Gastroesophageal sphincter (tissue), 4 donors: ENCODE results near the gene CAMK1D. TPM values are rescaled to one million over a fixed set of nuclear protein-coding genes. Genes with fewer than 3 reads are reported as not detected.

Experiments used
- ATAC-seq: fragments of 150-250 bp; one replicate; pipeline ENCODE4 v1.9.1; 2016; ENCODE audit warnings: mild to moderate bottlenecking, moderate library complexity
- H3K27ac ChIP-seq, 4 donors: fragments of 200-600 bp; sonication (generic) in 3 of 4; 1 replicate in 3 of 4; 2 replicates in 1 of 4; pipeline ENCODE4 v1.5.1; 2016 to 2019
- H3K27me3 ChIP-seq: fragments of 200-600 bp; sonication (generic); one replicate; pipeline ENCODE4 v1.5.1; 2019
- H3K36me3 ChIP-seq, 2 donors: fragments of 200-600 bp; sonication (generic); one replicate each; pipeline ENCODE4 v1.5.1; 2019; ENCODE audit warnings: control low read depth in 1 of 2
- H3K4me1 ChIP-seq, 3 donors: fragments of 200-600 bp; sonication (generic); 1 replicate in 2 of 3; 2 replicates in 1 of 3; pipeline ENCODE4 v1.5.1; 2016 to 2019; ENCODE audit warnings: control low read depth in 2 of 3
- H3K4me3 ChIP-seq, 2 donors: fragments of 200-600 bp; sonication (generic); one replicate each; pipeline ENCODE4 v1.5.1; 2019; ENCODE audit warnings: mild to moderate bottlenecking in 1 of 2, moderate library complexity in 1 of 2
- H3K9me3 ChIP-seq, 3 donors: fragments of 200-600 bp; sonication (generic); one replicate each; pipeline ENCODE4 v1.5.1; 2017 to 2019; ENCODE audit warnings: control low read depth in 2 of 3
- CTCF ChIP-seq, 4 experiments: fragments of 200-600 bp in 2 of 4; fragments of 450-650 bp in 2 of 4; sonication (generic) in 1 of 4; IDR thresholded peaks; one replicate each; pipeline ENCODE4 v1.5.1; 2017 to 2019; ENCODE audit warnings: antibody characterized with exemption in 4 of 4, mild to moderate bottlenecking in 2 of 4, moderate library complexity in 2 of 4
- EP300 ChIP-seq: sonication (generic); formaldehyde crosslinking; IDR thresholded peaks from one replicate; pipeline ENCODE4 v1.6.1; 2017; ENCODE audit warnings: antibody characterized with exemption, mild to moderate bottlenecking
- POLR2A ChIP-seq, 2 donors: fragments of 450-650 bp; IDR thresholded peaks; one replicate each; pipeline ENCODE4 v1.6.1; 2017; ENCODE audit warnings: antibody characterized with exemption in 2 of 2, mild to moderate bottlenecking in 2 of 2, moderate library complexity in 1 of 2
- POLR2AphosphoS5 ChIP-seq: sonication (generic); formaldehyde crosslinking; IDR thresholded peaks from one replicate; pipeline ENCODE4 v1.6.1; 2017; ENCODE audit warnings: antibody characterized with exemption
- WGBS, 2 donors: methylation state at CpG; one replicate each; pipeline ENCODE4 v1.1.5; 2018; ENCODE audit warnings: low coverage in 1 of 2; 5-methylcytosine and 5-hydroxymethylcytosine counted together
- total RNA-seq, 4 donors: library from RNA; depleted of rRNA; stranded (reverse); fragments of >200 nt; gene quantifications; one replicate each; pipeline ENCODE4 v1.1.0, GENCODE V29; 2016

CAMK1D gene
- total RNA-seq, 4 donors from 2014 or later = 11.6 to 18.3 (median 15.3) TPM

GRCh38 chr10:12381536-12382156, 32.3 kb downstream of the CAMK1D start:
- WGBS, 2 donors = 88 to 93% methylated on average over 6 to 12 of the region's 12 CpGs
- H3K27ac ChIP-seq = no peak overlapping the region
- H3K4me1 ChIP-seq = peaks cover 0 to 31% (median 5%) of the 10 kb centered on the region in 3 donors
- ATAC-seq = no peak
- no peaks in the 10 kb centered on the region for H3K36me3 ChIP-seq
- H3K4me3 ChIP-seq = no peak overlapping the region
- TF ChIP-seq CTCF (IDR thresholded peaks at IDR 0.05) (no peak), POLR2AphosphoS5 (no peak), POLR2A (IDR thresholded peaks at IDR 0.05) (no peak), EP300 (no peak)
- H3K27me3 ChIP-seq = no peaks in the 10 kb centered on the region
- H3K9me3 ChIP-seq = no peaks in the 10 kb centered on the region

GRCh38 chr10:12382157-12382548, 32.8 kb downstream of the CAMK1D start:
- Histone ChIP-seq H3K27me3 (no peaks in the 10 kb centered on the region), H3K4me3 (no peak overlapping the region), H3K27ac (no peak overlapping the region), H3K9me3 (no peaks in the 10 kb centered on the region), H3K36me3 (no peaks in the 10 kb centered on the region), H3K4me1 (peaks cover 0 to 26% (median 5%) of the 10 kb centered on the region in 3 donors)
- TF ChIP-seq EP300 (no peak), CTCF (IDR thresholded peaks at IDR 0.05) (no peak), POLR2AphosphoS5 (no peak), POLR2A (IDR thresholded peaks at IDR 0.05) (no peak)
- 81 to 92% methylated on average over 1 of the region's 1 CpG for WGBS, 2 donors
- no peak for ATAC-seq

GRCh38 chr10:12382956-12383531, 33.7 kb downstream of the CAMK1D start:
- Histone ChIP-seq H3K27ac (no peak overlapping the region), H3K36me3 (no peaks in the 10 kb centered on the region), H3K9me3 (no peaks in the 10 kb centered on the region), H3K4me1 (peaks cover 0 to 22% (median under 1%) of the 10 kb centered on the region in 3 donors), H3K27me3 (no peaks in the 10 kb centered on the region), H3K4me3 (no peak overlapping the region)
- ATAC-seq = no peak
- WGBS, 2 donors = 86 to 92% methylated on average over 4 of the region's 4 CpGs
- no peak for TF ChIP-seq POLR2AphosphoS5
- no peak for TF ChIP-seq POLR2A (IDR thresholded peaks at IDR 0.05)
- TF ChIP-seq EP300 = no peak
- TF ChIP-seq CTCF (IDR thresholded peaks at IDR 0.05) = no peak

- H3K27me3 ChIP-seq = no peaks in the 10 kb centered on the region
- no peaks in the 10 kb centered on the region for H3K9me3 ChIP-seq
- WGBS, 2 donors = 94 to 96% methylated on average over 2 of the region's 2 CpGs
- TF ChIP-seq POLR2AphosphoS5 (no peak), POLR2A (IDR thresholded peaks at IDR 0.05) (no peak), CTCF (IDR thresholded peaks at IDR 0.05) (no peak), EP300 (no peak)
- no peak overlapping the region for H3K4me3 ChIP-seq
- ATAC-seq = no peak
- peaks cover 0 to 22% (median 8%) of the 10 kb centered on the region in 3 donors for H3K4me1 ChIP-seq
- no peak overlapping the region for H3K27ac ChIP-seq
- H3K36me3 ChIP-seq = no peaks in the 10 kb centered on the region
Measured at GRCh38 chr10:12384906-12385305, 35.6 kb downstream of the CAMK1D start.
